GM18517 (cell line): ENCODE measurements around the gene ADCYAP1R1.

ENCODE experiments used
- ATAC-seq: cut with Tn5 transposase; IDR thresholded peaks from one replicate; pipeline ENCODE4 v1.9.1; 2021; ENCODE audit warnings: mild to moderate bottlenecking, moderate library complexity; ENCODE audit not compliant: unreplicated experiment

Gene ADCYAP1R1

GRCh38 chr7:31051598-31052486 lies at the start of gene ADCYAP1R1:
TSS of gene ADCYAP1R1 (plus strand) at chr7:31052308. CDS start at chr7:31063265, 10,957 bp downstream.
- no peak for ATAC-seq

- ATAC-seq, result no peak
Measured at GRCh38 chr7:31003097-31003496, 49.0 kb upstream of the ADCYAP1R1 start.

- ATAC-seq, result no peak
Measured at GRCh38 chr7:31003721-31004120, 48.4 kb upstream of the ADCYAP1R1 start.

- no peak for ATAC-seq
Measured at GRCh38 chr7:31004393-31004792, 47.7 kb upstream of the ADCYAP1R1 start.

- no peak for ATAC-seq
Measured at GRCh38 chr7:31006857-31007256, 45.3 kb upstream of the ADCYAP1R1 start.

- no peak for ATAC-seq
Measured at GRCh38 chr7:31007634-31008033, 44.5 kb upstream of the ADCYAP1R1 start.

- ATAC-seq, result no peak
Measured at GRCh38 chr7:31014826-31015225, 37.3 kb upstream of the ADCYAP1R1 start.

GRCh38 chr7:31017032-31017675 lies 35.0 kb upstream of the ADCYAP1R1 start:
- no peak for ATAC-seq

- ATAC-seq, result no peak
Measured at GRCh38 chr7:31017721-31018120, 34.4 kb upstream of the ADCYAP1R1 start.

- ATAC-seq, result no peak
Measured at GRCh38 chr7:31019509-31019908, 32.6 kb upstream of the ADCYAP1R1 start.

- ATAC-seq, result no peak
Measured at GRCh38 chr7:31020161-31020560, 31.9 kb upstream of the ADCYAP1R1 start.

GRCh38 chr7:31020652-31021051 lies 31.5 kb upstream of the ADCYAP1R1 start:
- no peak for ATAC-seq

GRCh38 chr7:31022117-31022516 lies 30.0 kb upstream of the ADCYAP1R1 start:
- ATAC-seq, result no peak

GRCh38 chr7:31022726-31023125 lies 29.4 kb upstream of the ADCYAP1R1 start:
- ATAC-seq, result no peak

- ATAC-seq, result no peak
Measured at GRCh38 chr7:31023877-31024276, 28.2 kb upstream of the ADCYAP1R1 start.

- ATAC-seq, result no peak
Measured at GRCh38 chr7:31027161-31027965, 24.7 kb upstream of the ADCYAP1R1 start.

GRCh38 chr7:31028006-31028405 lies 24.1 kb upstream of the ADCYAP1R1 start:
- no peak for ATAC-seq

- ATAC-seq, result no peak
Measured at GRCh38 chr7:31028417-31028992, 23.6 kb upstream of the ADCYAP1R1 start.

GRCh38 chr7:31029251-31030042 lies 22.7 kb upstream of the ADCYAP1R1 start:
- ATAC-seq, result no peak

- ATAC-seq, result no peak
Measured at GRCh38 chr7:31033674-31034300, 18.3 kb upstream of the ADCYAP1R1 start.
